Measurements from ENCODE around the gene TNS3. TPM values are rescaled to one million over a fixed set of nuclear protein-coding genes. Genes with fewer than 3 reads are reported as not detected.
A peak's percentile ranks its signal among the peaks of the same experiment; 100 is the strongest.

The TNS3 gene
- total RNA-seq, 4 donors from 2014 or later, result 34.6 to 52.5 (median 48.6) TPM

GRCh38 chr7:47301657-47302295, 280.1 kb downstream of the TNS3 start:
- H3K9me3 ChIP-seq, result no peaks in the 10 kb centered on the region
- H3K27me3 ChIP-seq, result no peaks in the 10 kb centered on the region
- no peak for DNase-seq (ENCODE audit: extremely low spot score)
- intact Hi-C loops (cut with DNase I), result no loop called here
- H3K4me1 ChIP-seq, result peaks cover 0 to 18% (median 12%) of the 10 kb centered on the region in 4 donors
- TF ChIP-seq EP300 (IDR thresholded peaks at IDR 0.05) (no peak), CTCF (IDR thresholded peaks at IDR 0.05) (no peak), POLR2AphosphoS5 (IDR thresholded peaks at IDR 0.05) (no peak), POLR2A (IDR thresholded peaks at IDR 0.05; ENCODE audit: low read depth) (no peak)
- 95% methylated on average over 10 of the region's 10 CpGs for WGBS
- H3K36me3 ChIP-seq, result peaks cover 6 to 60% (median 40%) of the 10 kb centered on the region in 4 donors
- peak overlapping the region in 2 of 4 donors; percentile 29 to 49 for H3K27ac ChIP-seq (replicated peaks in 1 of 4)
- H3K4me3 ChIP-seq, result no peak overlapping the region

- DNase-seq (ENCODE audit: extremely low spot score), result no peak
- WGBS, result 85% methylated on average over 6 of the region's 6 CpGs
- Histone ChIP-seq H3K9me3 (no peaks in the 10 kb centered on the region), H3K36me3 (peaks cover 6 to 65% (median 44%) of the 10 kb centered on the region in 4 donors), H3K27me3 (no peaks in the 10 kb centered on the region), H3K4me3 (no peak overlapping the region), H3K27ac (replicated peaks in 1 of 4) (peak overlapping the region in 3 of 4 donors; percentile 6 to 50 (median 29)), H3K4me1 (peaks cover 0 to 18% (median 12%) of the 10 kb centered on the region in 4 donors)
- intact Hi-C loops (cut with DNase I), result no loop called here
- no peak for TF ChIP-seq POLR2A (IDR thresholded peaks at IDR 0.05; ENCODE audit: low read depth)
- TF ChIP-seq EP300 (IDR thresholded peaks at IDR 0.05), result no peak
These were observed 280.8 kb downstream of the TNS3 start for GRCh38 chr7:47301105-47301477.

- peak overlapping the region in 2 of 4 donors; percentile 29 to 50 for H3K27ac ChIP-seq (replicated peaks in 1 of 4)
- H3K4me1 ChIP-seq, result peaks cover 0 to 18% (median 13%) of the 10 kb centered on the region in 4 donors
- DNase-seq (ENCODE audit: extremely low spot score), result no peak
- no peaks in the 10 kb centered on the region for H3K27me3 ChIP-seq
- 90% methylated on average over 5 of the region's 11 CpGs for WGBS
- H3K9me3 ChIP-seq, result no peaks in the 10 kb centered on the region
- H3K36me3 ChIP-seq, result peaks cover 6 to 70% (median 44%) of the 10 kb centered on the region in 4 donors
- TF ChIP-seq POLR2AphosphoS5 (IDR thresholded peaks at IDR 0.05) (no peak), POLR2A (IDR thresholded peaks at IDR 0.05; ENCODE audit: low read depth) (no peak), EP300 (IDR thresholded peaks at IDR 0.05) (no peak), CTCF (IDR thresholded peaks at IDR 0.05) (no peak)
- intact Hi-C loops (cut with DNase I), result no loop called here
- H3K4me3 ChIP-seq, result no peak overlapping the region
These were observed 281.3 kb downstream of the TNS3 start for GRCh38 chr7:47300472-47301104.

GRCh38 chr7:47299496-47299895, 282.4 kb downstream of the TNS3 start:
- no peaks in the 10 kb centered on the region for H3K9me3 ChIP-seq
- WGBS, result 96% methylated on average over 8 of the region's 8 CpGs
- no peak for DNase-seq (ENCODE audit: extremely low spot score)
- H3K4me1 ChIP-seq, result peaks cover 3 to 22% (median 13%) of the 10 kb centered on the region in 4 donors
- H3K4me3 ChIP-seq, result no peak overlapping the region
- H3K36me3 ChIP-seq, result peaks cover 6 to 72% (median 42%) of the 10 kb centered on the region in 4 donors
- no peaks in the 10 kb centered on the region for H3K27me3 ChIP-seq
- H3K27ac ChIP-seq (replicated peaks in 1 of 4), result no peak overlapping the region
- TF ChIP-seq POLR2AphosphoS5 (IDR thresholded peaks at IDR 0.05) (no peak), POLR2A (IDR thresholded peaks at IDR 0.05; ENCODE audit: low read depth) (no peak), CTCF (IDR thresholded peaks at IDR 0.05) (no peak), EP300 (IDR thresholded peaks at IDR 0.05) (no peak)
- intact Hi-C loops (cut with DNase I), result no loop called here

GRCh38 chr7:47298636-47299035, 283.3 kb downstream of the TNS3 start:
- no peak overlapping the region for H3K27ac ChIP-seq (replicated peaks in 1 of 4)
- WGBS, result 85% methylated on average over 11 of the region's 12 CpGs
- no peaks in the 10 kb centered on the region for H3K27me3 ChIP-seq
- peaks cover 11 to 30% (median 20%) of the 10 kb centered on the region in 4 donors for H3K4me1 ChIP-seq
- H3K9me3 ChIP-seq, result no peaks in the 10 kb centered on the region
- peaks cover 6 to 70% (median 43%) of the 10 kb centered on the region in 4 donors for H3K36me3 ChIP-seq
- DNase-seq (ENCODE audit: extremely low spot score), result no peak
- TF ChIP-seq POLR2AphosphoS5 (IDR thresholded peaks at IDR 0.05) (no peak), CTCF (IDR thresholded peaks at IDR 0.05) (no peak), EP300 (IDR thresholded peaks at IDR 0.05) (no peak), POLR2A (IDR thresholded peaks at IDR 0.05; ENCODE audit: low read depth) (no peak)
- intact Hi-C loops (cut with DNase I), result no loop called here
- no peak overlapping the region for H3K4me3 ChIP-seq
